Esophagus muscularis mucosa (tissue), 4 donors: ENCODE results near the gene FREM1. TPM values are rescaled to one million over a fixed set of nuclear protein-coding genes. Genes with fewer than 3 reads are reported as not detected.

Experiments
- DNase-seq: peaks from one replicate; pipeline ENCODE4 v3.0.0-alpha.2; 2017; ENCODE audit errors: extremely low spot score
- H3K27ac ChIP-seq, 4 donors: fragments of 200-600 bp; sonication (generic); replicated peaks in 1 of 4; 1 replicate in 3 of 4; 2 replicates in 1 of 4; pipeline ENCODE4 v1.5.1; 2016 to 2019; ENCODE audit warnings: mild to moderate bottlenecking in 1 of 4
- H3K27me3 ChIP-seq, 4 donors: fragments of 200-600 bp; sonication (generic); one replicate each; pipeline versions ENCODE4 v1.5.1 to v1.6.0; 2016 to 2019
- H3K36me3 ChIP-seq, 4 donors: fragments of 200-600 bp; sonication (generic); one replicate each; pipeline ENCODE4 v1.5.1; 2016 to 2019
- H3K4me1 ChIP-seq, 4 donors: fragments of 200-600 bp; sonication (generic); one replicate each; pipeline ENCODE4 v1.5.1; 2016 to 2019
- H3K4me3 ChIP-seq, 4 donors: fragments of 200-600 bp; sonication (generic); 1 replicate in 2 of 4; 2 replicates in 2 of 4; pipeline ENCODE4 v1.5.1; 2016 to 2019; ENCODE audit warnings: mild to moderate bottlenecking in 4 of 4, moderate library complexity in 1 of 4
- H3K9me3 ChIP-seq, 4 donors: fragments of 200-600 bp; sonication (generic); 1 replicate in 3 of 4; 2 replicates in 1 of 4; pipeline ENCODE4 v1.5.1; 2016 to 2019
- EP300 ChIP-seq: sonication (generic); formaldehyde crosslinking; IDR thresholded peaks from one replicate; pipeline ENCODE4 v1.6.1; 2017; ENCODE audit warnings: antibody characterized with exemption
- POLR2A ChIP-seq: fragments of 450-650 bp; IDR thresholded peaks from one replicate; pipeline ENCODE4 v1.6.1; 2017; ENCODE audit warnings: antibody characterized with exemption, moderate library complexity, mild to moderate bottlenecking, low read depth
- POLR2AphosphoS5 ChIP-seq, 2 donors: sonication (generic); formaldehyde crosslinking; IDR thresholded peaks; one replicate each; pipeline ENCODE4 v1.6.1; 2017; ENCODE audit warnings: antibody characterized with exemption in 2 of 2
- WGBS: methylation state at CpG from one replicate; pipeline ENCODE4 v1.1.5; 2018; 5-methylcytosine and 5-hydroxymethylcytosine counted together
- intact Hi-C: fragments of 100-400 bp; cut with DNase I; formaldehyde crosslinking; loops from one replicate; pipeline ENCODE4 v1.15.1; 2023
- total RNA-seq, 4 donors: library from RNA; depleted of rRNA; stranded (reverse); fragments of >200 nt; gene quantifications; one replicate each; pipeline versions ENCODE4 v1.1.0 to v1.2.1, GENCODE V29; 2016
- TF ChIP-seq, protein P1 (sequence below), 3 experiments: fragments of 200-600 bp in 2 of 3; fragments of 450-650 bp in 1 of 3; sonication (generic) in 2 of 3; IDR thresholded peaks; one replicate each; pipeline ENCODE4 v1.5.1; 2017 to 2019; ENCODE audit warnings: antibody characterized with exemption in 3 of 3, mild to moderate bottlenecking in 2 of 3, moderate library complexity in 1 of 3

The FREM1 gene
- total RNA-seq, 4 donors from 2014 or later, result 0.58 to 3.5 (median 1.9) TPM

DNA sequence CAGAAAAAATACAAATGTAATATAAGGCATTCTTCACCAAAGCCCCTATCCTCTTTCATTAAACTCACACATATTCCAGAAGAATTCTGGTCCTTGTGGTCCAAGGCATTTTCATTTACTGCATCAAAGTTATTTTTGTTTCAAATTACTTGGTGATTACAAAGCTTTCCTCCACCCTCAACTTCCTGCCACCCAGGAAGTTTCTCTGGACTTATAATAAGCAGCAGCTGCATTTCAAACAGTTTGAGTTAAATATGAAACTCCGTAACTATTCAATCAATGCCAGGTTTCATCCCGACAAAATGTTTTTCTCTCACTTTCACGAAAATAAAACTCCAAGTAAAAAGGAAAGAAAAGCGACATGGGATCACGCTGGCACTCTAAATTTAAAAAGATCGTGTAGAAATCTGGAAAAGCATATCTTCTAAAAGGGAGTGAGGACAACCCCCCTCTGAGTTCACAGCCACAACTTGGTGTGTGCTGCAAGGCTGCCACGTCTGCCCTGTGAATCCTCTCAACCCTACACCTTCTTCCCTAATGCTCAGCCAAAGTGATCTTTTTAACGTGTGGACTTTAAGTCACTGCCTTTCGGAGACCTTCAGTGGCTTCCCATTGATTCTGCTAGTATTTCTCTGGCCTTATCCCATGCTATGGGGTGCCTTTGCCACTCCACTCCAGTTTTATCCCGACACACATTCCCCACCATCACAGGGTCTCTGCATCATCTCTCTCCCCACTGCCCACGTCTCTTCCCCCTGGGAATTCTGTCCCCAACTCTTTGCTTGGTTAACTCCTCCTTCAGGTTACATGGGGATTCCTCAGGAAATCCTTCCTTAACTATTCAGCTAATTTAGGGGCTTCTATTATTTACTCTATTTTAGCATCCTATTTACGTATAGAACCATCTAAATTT, 96.6 kb downstream of the FREM1 start:
- H3K9me3 ChIP-seq, result no peaks in the 10 kb centered on the region
- peak overlapping the region in 1 of 4 donors; percentile 9 for H3K4me3 ChIP-seq
- intact Hi-C loops, result no loop called here
- 62% methylated on average over 12 of the region's 12 CpGs for WGBS
- H3K27me3 ChIP-seq, result no peaks in the 10 kb centered on the region
- no peaks in the 10 kb centered on the region for H3K36me3 ChIP-seq
- H3K4me1 ChIP-seq, result no peaks in the 10 kb centered on the region
- no peak for TF ChIP-seq POLR2AphosphoS5 (IDR thresholded peaks at IDR 0.05)
- no peak for TF ChIP-seq POLR2A
- no peak for TF ChIP-seq EP300
- TF ChIP-seq, protein P1, sequence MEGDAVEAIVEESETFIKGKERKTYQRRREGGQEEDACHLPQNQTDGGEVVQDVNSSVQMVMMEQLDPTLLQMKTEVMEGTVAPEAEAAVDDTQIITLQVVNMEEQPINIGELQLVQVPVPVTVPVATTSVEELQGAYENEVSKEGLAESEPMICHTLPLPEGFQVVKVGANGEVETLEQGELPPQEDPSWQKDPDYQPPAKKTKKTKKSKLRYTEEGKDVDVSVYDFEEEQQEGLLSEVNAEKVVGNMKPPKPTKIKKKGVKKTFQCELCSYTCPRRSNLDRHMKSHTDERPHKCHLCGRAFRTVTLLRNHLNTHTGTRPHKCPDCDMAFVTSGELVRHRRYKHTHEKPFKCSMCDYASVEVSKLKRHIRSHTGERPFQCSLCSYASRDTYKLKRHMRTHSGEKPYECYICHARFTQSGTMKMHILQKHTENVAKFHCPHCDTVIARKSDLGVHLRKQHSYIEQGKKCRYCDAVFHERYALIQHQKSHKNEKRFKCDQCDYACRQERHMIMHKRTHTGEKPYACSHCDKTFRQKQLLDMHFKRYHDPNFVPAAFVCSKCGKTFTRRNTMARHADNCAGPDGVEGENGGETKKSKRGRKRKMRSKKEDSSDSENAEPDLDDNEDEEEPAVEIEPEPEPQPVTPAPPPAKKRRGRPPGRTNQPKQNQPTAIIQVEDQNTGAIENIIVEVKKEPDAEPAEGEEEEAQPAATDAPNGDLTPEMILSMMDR (IDR thresholded peaks at IDR 0.05), result no peak
- DNase-seq, result no peak
- no peak overlapping the region for H3K27ac ChIP-seq

DNA sequence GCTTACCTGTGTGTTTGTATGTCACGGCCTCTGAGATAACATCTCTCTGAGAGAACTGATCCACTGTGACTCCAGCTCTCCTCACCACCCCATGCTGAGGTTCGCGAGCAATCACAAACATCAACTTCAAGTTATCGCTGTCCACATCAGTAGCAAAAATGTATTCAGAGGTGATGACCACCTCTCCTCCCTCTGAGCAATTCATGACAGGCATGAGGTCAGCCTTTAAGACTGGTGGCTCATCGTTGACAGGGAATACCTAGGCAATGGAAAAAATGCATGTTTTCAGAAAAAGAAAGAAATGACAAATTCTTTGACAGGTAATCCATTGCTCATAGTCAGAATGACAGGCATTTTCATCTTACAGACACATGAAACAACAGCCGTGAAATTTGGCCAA, 97.4 kb downstream of the FREM1 start:
- intact Hi-C loops, result no loop called here
- DNase-seq, result no peak
- TF ChIP-seq POLR2AphosphoS5 (IDR thresholded peaks at IDR 0.05) (no peak), EP300 (no peak), POLR2A (no peak)
- TF ChIP-seq, protein P1 (IDR thresholded peaks at IDR 0.05), result no peak
- H3K4me3 ChIP-seq, result no peak overlapping the region
- H3K27me3 ChIP-seq, result no peaks in the 10 kb centered on the region
- 94% methylated on average over 6 of the region's 6 CpGs for WGBS
- no peak overlapping the region for H3K27ac ChIP-seq
- H3K9me3 ChIP-seq, result no peaks in the 10 kb centered on the region
- H3K36me3 ChIP-seq, result no peaks in the 10 kb centered on the region
- H3K4me1 ChIP-seq, result no peaks in the 10 kb centered on the region

DNA sequence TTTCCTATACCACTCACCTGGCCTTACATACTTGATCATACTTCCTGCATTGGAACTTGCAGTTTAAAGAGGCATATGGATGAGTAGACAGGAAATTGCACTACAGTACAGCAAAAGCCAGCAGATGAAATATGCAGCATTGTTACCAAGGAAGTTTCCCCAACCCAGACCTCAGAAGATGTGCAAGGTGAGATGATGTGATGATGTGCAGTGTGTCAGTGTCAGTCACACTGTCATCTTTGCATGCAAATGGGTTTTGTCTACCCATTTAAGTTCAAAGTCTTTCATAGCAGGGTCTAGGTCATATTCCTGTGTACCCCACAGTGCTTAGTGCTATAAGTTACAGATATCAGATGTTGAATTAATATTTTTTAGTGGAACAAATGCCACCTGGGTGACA, 98.4 kb downstream of the FREM1 start:
- H3K27ac ChIP-seq, result no peak overlapping the region
- intact Hi-C loops, result no loop called here
- TF ChIP-seq EP300, result no peak
- TF ChIP-seq POLR2A, result no peak
- no peak for TF ChIP-seq POLR2AphosphoS5 (IDR thresholded peaks at IDR 0.05)
- TF ChIP-seq, protein P1 (IDR thresholded peaks at IDR 0.05), result no peak

DNA sequence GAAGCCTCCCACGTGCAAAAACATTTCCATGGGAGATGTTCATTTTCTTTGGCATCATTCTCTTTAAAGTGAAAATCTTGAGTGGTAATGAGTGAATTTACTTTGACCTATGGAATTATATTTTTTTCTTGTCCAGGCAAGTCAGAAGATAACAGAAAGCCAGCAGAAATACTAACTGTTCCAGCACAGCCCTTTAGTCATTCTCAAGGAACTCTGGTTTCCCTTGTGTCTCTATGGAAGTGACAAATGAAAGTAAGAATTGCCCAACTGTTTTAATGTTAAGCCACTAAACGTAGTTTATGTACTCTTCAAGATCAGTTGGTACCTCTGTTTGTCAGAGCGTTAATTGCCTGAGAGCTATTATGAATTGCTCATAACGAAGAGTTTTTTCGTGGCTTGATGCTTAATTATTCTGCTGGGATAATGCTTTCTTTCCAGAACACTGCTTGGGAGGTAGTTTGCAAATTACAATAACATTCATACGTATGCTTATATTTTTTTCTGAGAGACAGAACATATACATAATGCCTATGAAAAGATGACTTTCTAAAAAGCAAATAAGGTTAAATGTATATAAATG, 103.2 kb downstream of the FREM1 start:
- Histone ChIP-seq H3K9me3 (no peaks in the 10 kb centered on the region), H3K4me1 (no peaks in the 10 kb centered on the region), H3K36me3 (no peaks in the 10 kb centered on the region), H3K4me3 (no peak overlapping the region), H3K27me3 (no peaks in the 10 kb centered on the region), H3K27ac (no peak overlapping the region)
- intact Hi-C loops, result no loop called here
- TF ChIP-seq POLR2A, result no peak
- TF ChIP-seq EP300, result no peak
- TF ChIP-seq POLR2AphosphoS5 (IDR thresholded peaks at IDR 0.05), result no peak
- TF ChIP-seq, protein P1 (IDR thresholded peaks at IDR 0.05), result no peak
- no peak for DNase-seq
- 74% methylated on average over 6 of the region's 6 CpGs for WGBS

More for the DNA sequence above, 98.4 kb downstream of the FREM1 start:
- no peak for DNase-seq
- Histone ChIP-seq H3K27me3 (no peaks in the 10 kb centered on the region), H3K36me3 (no peaks in the 10 kb centered on the region), H3K4me3 (no peak overlapping the region), H3K9me3 (no peaks in the 10 kb centered on the region), H3K4me1 (no peaks in the 10 kb centered on the region)
